SK-N-MC (cell line): ENCODE results near the gene NISCH.

Source experiments
- DNase-seq: peaks from one replicate; pipeline ENCODE4 v3.0.0-alpha.2; 2011; ENCODE audit warnings: low read depth, low spot score
- H3K27ac ChIP-seq: fragments of 200-600 bp; sonication (generic); 2 replicates; pipeline ENCODE4 v1.5.1; 2016; ENCODE audit warnings: mixed run types
- H3K36me3 ChIP-seq: fragments of 200-600 bp; sonication (generic); 2 replicates; pipeline ENCODE4 v1.6.1; 2017; ENCODE audit warnings: antibody characterized with exemption, low read length, mixed read lengths; ENCODE audit not compliant: insufficient read depth
- H3K4me3 ChIP-seq: fragments of 200-600 bp; sonication (generic); 2 replicates; pipeline ENCODE4 v1.5.1; 2016
- H3K9ac ChIP-seq: fragments of 200-600 bp; sonication (generic); 2 replicates; pipeline ENCODE4 v1.8.0; 2017; ENCODE audit warnings: mixed run types, mixed read lengths; ENCODE audit not compliant: insufficient read length
- H3K9me3 ChIP-seq: fragments of 200-600 bp; sonication (generic); 2 replicates; pipeline ENCODE4 v1.6.1; 2017; ENCODE audit warnings: low read depth, mild to moderate bottlenecking, antibody characterized with exemption, low read length, moderate library complexity, mixed read lengths
- EZH2 ChIP-seq: fragments of 200-600 bp; sonication (generic); IDR thresholded peaks from one replicate; pipeline ENCODE4 v1.6.1; 2017; ENCODE audit warnings: antibody characterized with exemption
- FOXP2 ChIP-seq: optimal IDR thresholded peaks from 2 replicates; pipeline ENCODE3; 2011; ENCODE audit warnings: mild to moderate bottlenecking, moderate library complexity; ENCODE audit not compliant: insufficient read depth; ENCODE audit errors: extremely low read length, control extremely low read depth
- POLR2AphosphoS5 ChIP-seq: IDR thresholded peaks from 2 replicates; pipeline ENCODE4 v1.6.1; 2012; ENCODE audit warnings: mild to moderate bottlenecking, low read depth, low read length, borderline replicate concordance

NISCH gene

GRCh38 chr3:52494886-52495495 lies 39.6 kb downstream of the NISCH start, which contains the start of gene STAB1:
Gene STAB1, plus strand, starts transcription at chr3:52495338. Its CDS starts 76 bp downstream, at chr3:52495414.
- H3K36me3 ChIP-seq: no peaks in the 10 kb centered on the region
- H3K4me3 ChIP-seq: no peak within 1 kb of the TSS
- H3K9me3 ChIP-seq: no peaks in the 10 kb centered on the region
- no peak within 1 kb of the TSS for H3K27ac ChIP-seq
- DNase-seq: no peak
- no peak for TF ChIP-seq POLR2AphosphoS5
- no peak for TF ChIP-seq FOXP2
- no peak for TF ChIP-seq EZH2
- no peak within 1 kb of the TSS for H3K9ac ChIP-seq

GRCh38 chr3:52495777-52496602 lies 40.6 kb downstream of the NISCH start:
- Histone ChIP-seq H3K27ac (no peak overlapping the region), H3K9ac (no peak overlapping the region), H3K4me3 (no peak overlapping the region), H3K9me3 (no peaks in the 10 kb centered on the region), H3K36me3 (no peaks in the 10 kb centered on the region)
- DNase-seq: no peak
- TF ChIP-seq FOXP2 (no peak), POLR2AphosphoS5 (no peak), EZH2 (no peak)

- TF ChIP-seq EZH2: no peak
- TF ChIP-seq POLR2AphosphoS5: no peak
- no peak for TF ChIP-seq FOXP2
- H3K9me3 ChIP-seq: no peaks in the 10 kb centered on the region
- no peak for DNase-seq
- H3K36me3 ChIP-seq: no peaks in the 10 kb centered on the region
- H3K4me3 ChIP-seq: no peak overlapping the region
- H3K9ac ChIP-seq: no peak overlapping the region
- no peak overlapping the region for H3K27ac ChIP-seq
Measured at GRCh38 chr3:52498137-52499054, 43.0 kb downstream of the NISCH start.

GRCh38 chr3:52501046-52501445 lies 45.6 kb downstream of the NISCH start:
- no peak for DNase-seq
- H3K9ac ChIP-seq: no peak overlapping the region
- H3K9me3 ChIP-seq: no peaks in the 10 kb centered on the region
- no peak overlapping the region for H3K4me3 ChIP-seq
- no peak for TF ChIP-seq FOXP2
- no peak for TF ChIP-seq EZH2
- no peak for TF ChIP-seq POLR2AphosphoS5
- no peak overlapping the region for H3K27ac ChIP-seq
- H3K36me3 ChIP-seq: no peaks in the 10 kb centered on the region

- no peaks in the 10 kb centered on the region for H3K36me3 ChIP-seq
- no peak overlapping the region for H3K4me3 ChIP-seq
- DNase-seq: no peak
- H3K9ac ChIP-seq: no peak overlapping the region
- TF ChIP-seq EZH2 (no peak), POLR2AphosphoS5 (no peak)
- no peak overlapping the region for H3K27ac ChIP-seq
- no peaks in the 10 kb centered on the region for H3K9me3 ChIP-seq
Measured at GRCh38 chr3:52502001-52502400, 46.6 kb downstream of the NISCH start.

GRCh38 chr3:52502808-52503350 lies 47.5 kb downstream of the NISCH start:
- no peaks in the 10 kb centered on the region for H3K9me3 ChIP-seq
- no peaks in the 10 kb centered on the region for H3K36me3 ChIP-seq
- no peak for TF ChIP-seq EZH2
- no peak for TF ChIP-seq POLR2AphosphoS5
- TF ChIP-seq FOXP2: no peak
- H3K9ac ChIP-seq: no peak overlapping the region
- H3K4me3 ChIP-seq: no peak overlapping the region
- H3K27ac ChIP-seq: no peak overlapping the region
- DNase-seq: no peak

GRCh38 chr3:52503788-52504424 lies 48.5 kb downstream of the NISCH start:
- no peaks in the 10 kb centered on the region for H3K36me3 ChIP-seq
- H3K9me3 ChIP-seq: no peaks in the 10 kb centered on the region
- no peak overlapping the region for H3K4me3 ChIP-seq
- no peak overlapping the region for H3K9ac ChIP-seq
- no peak for TF ChIP-seq EZH2
- TF ChIP-seq POLR2AphosphoS5: no peak
- TF ChIP-seq FOXP2: no peak
- H3K27ac ChIP-seq: no peak overlapping the region
- no peak for DNase-seq

- Histone ChIP-seq H3K9me3 (no peaks in the 10 kb centered on the region), H3K27ac (no peak overlapping the region), H3K4me3 (no peak overlapping the region), H3K36me3 (no peaks in the 10 kb centered on the region), H3K9ac (no peak overlapping the region)
- no peak for TF ChIP-seq POLR2AphosphoS5
- TF ChIP-seq FOXP2: no peak
- no peak for TF ChIP-seq EZH2
- DNase-seq: no peak
Measured at GRCh38 chr3:52504977-52505376, 49.6 kb downstream of the NISCH start.
